Heart left ventricle (tissue), 16 donors: ENCODE measurements around the gene DTX3L. TPM values are rescaled to one million over a fixed set of nuclear protein-coding genes. Genes with fewer than 3 reads are reported as not detected.

Source experiments
- ATAC-seq, 4 donors: fragments of 200-7000 bp; cut with Tn5 transposase; one replicate each; pipeline ENCODE4 v1.9.1; 2020 to 2022; ENCODE audit warnings: moderate library complexity in 4 of 4, mild to moderate bottlenecking in 3 of 4, moderate number of reproducible peaks in 1 of 4
- DNase-seq, 5 donors: peaks; one replicate each; pipeline ENCODE4 v3.0.0-alpha.2; 2020
- H3K27ac ChIP-seq, 12 donors: fragments of 200-600 bp; sonication (generic) in 4 of 12; one replicate each; pipeline versions ENCODE4 v1.5.0 to v1.8.0; 2016 to 2022; ENCODE audit warnings: mild to moderate bottlenecking in 2 of 12
- H3K27me3 ChIP-seq, 9 donors: fragments of 200-600 bp; sonication (generic) in 2 of 9; one replicate each; pipeline versions ENCODE4 v1.5.1 to v1.8.0; 2016 to 2022; ENCODE audit warnings: mild to moderate bottlenecking in 3 of 9
- H3K36me3 ChIP-seq, 9 donors: fragments of 200-600 bp; sonication (generic) in 2 of 9; one replicate each; pipeline versions ENCODE4 v1.5.0 to v1.8.0; 2018 to 2022; ENCODE audit warnings: mild to moderate bottlenecking in 2 of 9
- H3K4me1 ChIP-seq, 12 donors: fragments of 200-600 bp; sonication (generic) in 4 of 12; one replicate each; pipeline versions ENCODE4 v1.5.0 to v1.8.0; 2016 to 2022; ENCODE audit warnings: mild to moderate bottlenecking in 3 of 12
- H3K4me3 ChIP-seq, 12 donors: fragments of 200-600 bp; sonication (generic) in 4 of 12; one replicate each; pipeline versions ENCODE4 v1.5.0 to v1.8.0; 2017 to 2022; ENCODE audit warnings: mild to moderate bottlenecking in 9 of 12, moderate library complexity in 4 of 12
- H3K9me3 ChIP-seq, 12 donors: fragments of 200-600 bp; sonication (generic) in 4 of 12; one replicate each; pipeline versions ENCODE4 v1.5.0 to v1.8.0; 2016 to 2022; ENCODE audit warnings: mild to moderate bottlenecking in 1 of 12
- POLR2A ChIP-seq, 2 donors: fragments of 450-650 bp; IDR thresholded peaks; one replicate each; pipeline ENCODE4 v1.6.1; 2017; ENCODE audit warnings: antibody characterized with exemption in 2 of 2, mild to moderate bottlenecking in 2 of 2, moderate library complexity in 2 of 2
- WGBS, 4 donors: extraction: QIAGEN DNeasy Blood & Tissue Kit in 2 of 4; methylation state at CpG; one replicate each; pipeline versions ENCODE4 v1.1.5 to v1.1.7; 2013 to 2018; 5-methylcytosine and 5-hydroxymethylcytosine counted together
- intact Hi-C, 10 donors: fragments of 100-400 bp; cut with DNase I; formaldehyde crosslinking; loops; one replicate each; pipeline versions ENCODE4 v1.11.1 to v1.14.2; 2022
- polyA plus RNA-seq, 2 donors: library from polyadenylated mRNA; stranded (reverse); fragments of 200-250 nt; gene quantifications; one replicate each; pipeline ENCODE4 v1.2.3, GENCODE V29; 2013
- total RNA-seq, 9 donors: library from RNA; depleted of rRNA in 2 of 9; stranded (reverse); fragments of >200 nt in 2 of 9; fragmentation: NEBNext Ultra II Directional in 3 of 9; extraction: Animal tissue kit (Norgen Biotek cat#: 25700) in 3 of 9; gene quantifications; one replicate each; pipeline versions ENCODE4 v1.1.0 to v1.2.4, GENCODE V29; 2016 to 2023
- TF ChIP-seq, protein P1 (sequence below), 12 donors: fragments of 200-600 bp; sonication (generic) in 4 of 12; IDR thresholded peaks; one replicate each; pipeline versions ENCODE4 v1.5.0 to v1.8.0; 2018 to 2022; ENCODE audit warnings: antibody characterized with exemption in 12 of 12, mild to moderate bottlenecking in 5 of 12
- donor health status: ischemic (EF 13 %, LVEDD 7.1; RV severe dilation, severe dysfunction).
- donor health status: healthy with polysubstance abuse.
- donor health status: DM: no; HTN: yes; CAD: no.
- donor health status: DM: no; HTN: no; CAD: no.
- donor health status: ischemic (EF 25% LVEDD 6.9; RV normal size, moderate dysfunction).
- donor health status: ischemic (EF 25% LVEDD 5.7; RV mildly dilated, moderate dysfunction).
- donor health status: healthy.
- donor health status: DM: yes; HTN: yes; CAD: no.
- donor health status: ischemic (EF 35%, LVEDD 5.7; RV mildly dilated, moderate dysfunction).
- donor health status: nonischemic (EF 11% LVEDD 7.7; RV severe dilation, severe dysfunction).
- donor health status: DM: yes; HTN: yes; CAD: no.
- donor health status: PGD.
- donor health status: ischemic (EF 29% LVEDD 5.4; RV normal size, mild dysfunction).
- donor health status: nonischemic (EF 23%, LVEDD 6.1; RV moderate dilation, normal function).

DTX3L gene
- total and polyA plus RNA-seq, 11 donors: 4.8 to 78.2 (median 12.9) TPM

DNA sequence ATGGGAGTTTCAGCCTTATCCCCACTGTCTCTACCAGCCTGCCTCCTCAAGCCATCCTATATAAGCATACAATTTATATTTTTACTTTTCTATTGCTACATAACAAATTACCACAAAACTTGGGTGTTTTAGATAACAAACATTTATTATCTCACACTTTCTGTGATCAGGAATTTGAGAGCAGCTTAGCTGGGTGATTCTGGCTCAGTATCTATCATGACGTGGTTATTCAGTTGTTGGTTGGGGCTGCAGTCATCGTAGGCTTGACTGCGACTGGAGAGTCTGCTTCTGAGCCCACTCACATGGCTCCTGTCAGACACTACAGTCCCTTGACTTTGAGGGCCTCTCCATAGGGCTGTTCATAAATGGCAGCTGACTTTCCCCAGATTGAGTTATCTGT lies 34.0 kb downstream of the DTX3L start:
- no peak for ATAC-seq
- intact Hi-C loops: no loop called here
- no peak for DNase-seq
- WGBS, 4 donors: 73 to 80% (median 77%) methylated on average over 3 of the region's 3 CpGs
- Histone ChIP-seq H3K9me3 (peaks cover 0 to 3% (median 0%) of the 10 kb centered on the region in 12 donors), H3K27ac (no peak overlapping the region), H3K36me3 (no peaks in the 10 kb centered on the region), H3K4me3 (no peak overlapping the region), H3K4me1 (no peaks in the 10 kb centered on the region), H3K27me3 (peaks cover 0 to 4% (median 0%) of the 10 kb centered on the region in 9 donors)
- TF ChIP-seq, protein P1, sequence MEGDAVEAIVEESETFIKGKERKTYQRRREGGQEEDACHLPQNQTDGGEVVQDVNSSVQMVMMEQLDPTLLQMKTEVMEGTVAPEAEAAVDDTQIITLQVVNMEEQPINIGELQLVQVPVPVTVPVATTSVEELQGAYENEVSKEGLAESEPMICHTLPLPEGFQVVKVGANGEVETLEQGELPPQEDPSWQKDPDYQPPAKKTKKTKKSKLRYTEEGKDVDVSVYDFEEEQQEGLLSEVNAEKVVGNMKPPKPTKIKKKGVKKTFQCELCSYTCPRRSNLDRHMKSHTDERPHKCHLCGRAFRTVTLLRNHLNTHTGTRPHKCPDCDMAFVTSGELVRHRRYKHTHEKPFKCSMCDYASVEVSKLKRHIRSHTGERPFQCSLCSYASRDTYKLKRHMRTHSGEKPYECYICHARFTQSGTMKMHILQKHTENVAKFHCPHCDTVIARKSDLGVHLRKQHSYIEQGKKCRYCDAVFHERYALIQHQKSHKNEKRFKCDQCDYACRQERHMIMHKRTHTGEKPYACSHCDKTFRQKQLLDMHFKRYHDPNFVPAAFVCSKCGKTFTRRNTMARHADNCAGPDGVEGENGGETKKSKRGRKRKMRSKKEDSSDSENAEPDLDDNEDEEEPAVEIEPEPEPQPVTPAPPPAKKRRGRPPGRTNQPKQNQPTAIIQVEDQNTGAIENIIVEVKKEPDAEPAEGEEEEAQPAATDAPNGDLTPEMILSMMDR (IDR thresholded peaks at IDR 0.05): no peak

DNA sequence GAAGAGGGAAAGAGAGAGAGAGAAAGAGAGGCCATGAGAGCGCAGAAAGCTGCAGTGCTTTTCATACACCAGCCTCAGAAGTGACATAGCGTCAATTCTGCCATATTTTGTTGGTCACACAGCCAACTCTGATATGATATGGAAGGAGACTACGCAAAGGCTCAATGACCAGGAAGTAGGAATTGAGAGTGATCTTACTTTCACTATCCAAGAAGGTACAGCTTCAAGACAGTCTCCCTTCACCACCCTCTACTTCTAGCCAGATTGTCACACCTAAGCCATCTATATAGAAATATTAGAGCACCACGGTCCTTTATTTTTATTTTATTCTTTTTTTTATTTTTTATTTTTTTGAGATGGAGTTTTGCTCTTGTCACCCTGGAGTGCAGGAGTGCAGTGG lies 34.4 kb downstream of the DTX3L start:
- no peak for DNase-seq
- H3K4me1 ChIP-seq: no peaks in the 10 kb centered on the region
- intact Hi-C loops: no loop called here
- peaks cover 0 to 3% (median 0%) of the 10 kb centered on the region in 12 donors for H3K9me3 ChIP-seq
- no peak overlapping the region for H3K27ac ChIP-seq
- no peak for ATAC-seq
- no peaks in the 10 kb centered on the region for H3K36me3 ChIP-seq
- H3K4me3 ChIP-seq: no peak overlapping the region
- peaks cover 0 to 4% (median 0%) of the 10 kb centered on the region in 9 donors for H3K27me3 ChIP-seq
- TF ChIP-seq POLR2A (IDR thresholded peaks at IDR 0.05): no peak
- TF ChIP-seq, protein P1 (IDR thresholded peaks at IDR 0.05): no peak
- WGBS, 4 donors: 62 to 85% (median 70%) methylated on average over 4 of the region's 4 CpGs

DNA sequence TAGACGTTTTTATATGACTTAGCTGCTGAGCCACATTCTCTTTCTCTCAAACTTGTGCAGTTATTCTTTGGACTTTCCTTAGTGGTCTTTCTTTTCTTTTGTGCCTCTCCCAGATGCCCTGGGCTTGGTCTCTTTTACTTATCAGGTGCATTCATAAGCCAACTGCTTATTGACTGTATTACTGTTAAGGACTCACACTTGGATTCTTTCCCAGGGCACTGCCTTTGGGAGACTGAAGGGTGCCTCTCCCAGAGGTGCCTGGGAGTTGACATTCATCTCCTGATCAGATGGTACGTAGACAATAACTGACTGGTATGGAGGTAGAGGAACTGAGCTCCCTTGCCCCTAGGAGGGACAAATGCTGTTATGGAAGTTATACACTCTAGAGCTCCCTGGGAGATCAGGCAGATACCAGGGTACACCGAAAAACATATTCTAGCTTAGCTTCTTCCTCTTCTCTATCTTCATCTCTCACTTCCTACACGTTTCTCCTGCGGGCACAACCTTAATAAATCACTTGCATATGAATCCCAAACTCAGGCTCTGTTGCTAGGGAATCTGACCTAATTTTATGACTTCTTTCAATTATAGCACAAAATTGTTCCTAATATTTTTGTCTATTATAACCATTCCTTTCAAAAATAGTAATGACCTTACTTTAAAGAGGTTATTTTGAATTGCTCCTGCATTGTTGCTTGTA lies 38.0 kb downstream of the DTX3L start:
- ATAC-seq: no peak
- no peak for DNase-seq
- Histone ChIP-seq H3K4me1 (no peaks in the 10 kb centered on the region), H3K36me3 (no peaks in the 10 kb centered on the region), H3K27ac (no peak overlapping the region), H3K27me3 (no peaks in the 10 kb centered on the region), H3K4me3 (no peak overlapping the region), H3K9me3 (no peaks in the 10 kb centered on the region)
- intact Hi-C loops: no loop called here
- WGBS, 4 donors: 63 to 73% (median 69%) methylated on average over 5 of the region's 5 CpGs
- TF ChIP-seq, protein P1 (IDR thresholded peaks at IDR 0.05): no peak
- TF ChIP-seq POLR2A (IDR thresholded peaks at IDR 0.05): no peak

DNA sequence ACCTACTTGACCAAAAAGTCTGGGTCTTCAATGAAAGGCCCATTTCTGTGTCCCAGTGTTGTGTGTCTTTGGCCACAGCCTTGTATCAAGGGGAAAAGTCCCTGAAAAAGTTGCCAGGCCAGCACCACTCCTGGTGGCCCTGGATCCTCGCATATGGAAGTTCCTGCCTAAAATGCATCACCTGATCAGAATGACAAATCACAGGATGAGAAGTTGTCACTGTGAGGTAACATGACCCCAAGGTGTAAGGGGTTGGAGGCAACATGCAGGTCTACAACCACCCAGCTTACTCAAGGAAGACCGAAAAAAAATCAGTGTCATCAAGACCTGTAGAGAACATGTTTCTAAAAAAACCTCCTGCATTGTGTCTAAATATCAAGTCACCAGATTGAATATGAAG lies 38.9 kb downstream of the DTX3L start:
- Histone ChIP-seq H3K27ac (no peak overlapping the region), H3K9me3 (no peaks in the 10 kb centered on the region), H3K36me3 (no peaks in the 10 kb centered on the region), H3K4me1 (no peaks in the 10 kb centered on the region), H3K27me3 (no peaks in the 10 kb centered on the region), H3K4me3 (no peak overlapping the region)
- DNase-seq (no peak), ATAC-seq (no peak)
- TF ChIP-seq POLR2A (IDR thresholded peaks at IDR 0.05): no peak
- TF ChIP-seq, protein P1 (IDR thresholded peaks at IDR 0.05): no peak
- WGBS, 4 donors: 81 to 87% (median 83%) methylated on average over 2 of the region's 2 CpGs
- intact Hi-C loops: no loop called here
